Measurements from ENCODE around the gene KAZN.

KAZN gene

DNA sequence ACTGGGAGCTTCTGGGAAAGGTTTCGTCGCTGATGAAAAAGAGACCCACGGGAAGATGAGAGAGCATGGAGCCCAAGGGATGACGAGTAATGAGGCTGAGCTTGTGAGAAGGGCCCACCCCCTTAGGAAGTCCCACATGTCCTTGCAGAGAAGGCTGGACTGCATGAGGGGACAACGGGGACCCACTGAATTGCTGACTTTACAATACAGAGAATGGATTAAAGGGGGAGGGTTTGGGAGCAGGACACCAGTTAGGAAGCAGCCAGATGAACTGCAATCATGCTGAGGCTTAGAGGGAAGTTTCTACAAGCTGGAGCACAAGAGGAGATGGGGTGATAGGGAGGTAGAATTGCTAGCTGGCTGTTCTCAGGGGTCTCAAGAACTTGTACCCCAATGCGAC lies 549.5 kb downstream of the KAZN start:
- Mint-ChIP-seq H3K27me3 (peaks cover 65 to 95% of the 10 kb centered on the region in 2 donors), H3K9me3 (no peaks in the 10 kb centered on the region), H3K36me3 (ENCODE audit: insufficient read depth) (no peaks in the 10 kb centered on the region), H3K27ac (no peak overlapping the region), H3K4me1 (ENCODE audit: low read depth in 2 of 2) (peaks cover 0 to 2% of the 10 kb centered on the region in 2 donors), H3K4me3 (no peak overlapping the region)
- DNase-seq (no peak), ATAC-seq (replicated peaks) (no peak)

DNA sequence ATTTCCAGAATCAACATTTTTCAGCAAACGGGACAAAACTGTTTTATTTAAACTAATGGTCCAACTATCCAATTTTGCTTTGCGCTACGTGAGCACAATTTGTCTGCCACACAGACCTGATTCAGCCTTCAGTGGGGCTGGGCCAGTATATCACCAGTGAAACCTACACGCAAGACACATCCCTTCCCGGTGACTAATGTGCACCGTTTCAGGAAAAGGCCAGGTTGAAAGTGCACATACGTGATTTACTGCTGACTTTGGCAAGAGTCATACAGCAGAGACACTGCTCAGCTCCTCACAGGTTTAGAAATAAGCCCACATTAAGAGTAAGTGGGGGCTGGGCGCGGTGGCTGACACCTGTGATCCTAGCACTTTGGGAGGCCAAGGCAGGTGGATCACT lies 550.0 kb downstream of the KAZN start:
- Mint-ChIP-seq H3K4me1 (ENCODE audit: low read depth in 2 of 2) (peaks cover 0 to 2% of the 10 kb centered on the region in 2 donors), H3K27me3 (peaks cover 65 to 91% of the 10 kb centered on the region in 2 donors), H3K4me3 (no peak overlapping the region), H3K9me3 (no peaks in the 10 kb centered on the region), H3K27ac (no peak overlapping the region), H3K36me3 (ENCODE audit: insufficient read depth) (no peaks in the 10 kb centered on the region)
- ATAC-seq (replicated peaks), result no peak
- no peak for DNase-seq

DNA sequence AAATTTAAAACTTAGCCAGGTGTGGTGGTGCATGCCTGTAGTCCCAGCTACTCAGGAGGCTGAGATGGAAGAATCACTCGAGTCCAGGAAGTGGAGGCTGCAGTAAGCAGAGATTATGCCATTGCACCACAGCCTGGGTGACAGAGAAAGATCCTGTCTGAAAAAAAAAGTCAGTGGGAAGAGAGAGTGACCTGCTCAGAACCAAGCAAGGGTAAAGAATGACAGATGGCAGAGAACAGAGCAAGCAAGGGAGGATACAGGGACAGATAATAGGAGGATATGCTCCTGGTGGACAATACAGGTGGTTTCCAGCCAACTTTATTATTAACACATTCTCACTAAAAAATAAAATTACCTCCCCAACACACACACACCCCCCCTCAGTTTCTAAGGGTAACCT lies 550.5 kb downstream of the KAZN start:
- Mint-ChIP-seq H3K27me3 (peaks cover 65 to 90% of the 10 kb centered on the region in 2 donors), H3K27ac (no peak overlapping the region), H3K9me3 (no peaks in the 10 kb centered on the region), H3K4me3 (no peak overlapping the region), H3K36me3 (ENCODE audit: insufficient read depth) (no peaks in the 10 kb centered on the region), H3K4me1 (ENCODE audit: low read depth in 2 of 2) (peaks cover 0 to 2% of the 10 kb centered on the region in 2 donors)
- ATAC-seq (replicated peaks) (no peak), DNase-seq (no peak)

DNA sequence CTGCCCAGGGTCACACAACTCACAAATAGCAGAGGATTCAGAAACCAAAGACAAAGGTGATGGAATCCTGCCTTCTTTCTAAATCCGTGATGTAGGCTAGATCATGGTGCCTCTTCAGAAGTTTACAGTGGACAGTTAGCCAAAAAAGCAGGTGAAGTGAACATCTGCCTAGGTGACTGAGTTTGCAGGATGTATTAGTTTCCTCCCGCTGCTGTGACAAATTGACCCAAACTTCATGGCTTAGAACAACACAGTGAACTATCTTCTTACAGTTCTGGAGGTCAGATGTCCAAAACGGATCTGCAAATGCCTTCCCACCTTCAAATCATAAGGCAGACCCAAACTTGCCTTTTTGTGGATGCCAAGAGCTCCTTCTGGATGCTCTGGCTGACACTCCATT lies 551.9 kb downstream of the KAZN start:
- H3K36me3 Mint-ChIP-seq (ENCODE audit: insufficient read depth), result no peaks in the 10 kb centered on the region
- peaks cover 64 to 91% of the 10 kb centered on the region in 2 donors for H3K27me3 Mint-ChIP-seq
- DNase-seq (no peak), ATAC-seq (replicated peaks) (no peak)
- H3K27ac Mint-ChIP-seq, result no peak overlapping the region
- H3K4me3 Mint-ChIP-seq, result no peak overlapping the region
- no peaks in the 10 kb centered on the region for H3K9me3 Mint-ChIP-seq
- H3K4me1 Mint-ChIP-seq (ENCODE audit: low read depth in 2 of 2), result peaks cover 1 to 7% of the 10 kb centered on the region in 2 donors

DNA sequence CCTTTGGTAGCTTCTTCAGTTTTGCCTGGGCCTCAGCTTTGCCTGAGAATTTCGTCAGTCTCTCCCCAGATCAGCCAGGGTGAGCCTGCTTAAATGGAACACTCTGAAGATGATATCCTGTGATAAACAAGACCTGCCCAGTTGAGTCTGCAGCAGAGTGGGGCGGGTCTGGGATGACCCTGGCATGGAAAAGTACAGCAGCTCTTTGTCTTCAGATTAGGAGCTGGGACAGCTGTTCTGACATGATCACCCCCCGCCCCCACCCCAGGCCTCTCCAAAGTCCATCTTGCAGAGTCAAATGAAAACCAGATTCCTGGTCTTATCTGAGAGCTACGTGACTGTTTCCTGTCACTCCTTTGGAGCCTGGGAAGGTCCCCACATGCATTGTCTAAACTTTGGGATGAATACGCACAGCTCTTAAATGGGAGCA lies 552.9 kb downstream of the KAZN start:
- Mint-ChIP-seq H3K4me3 (no peak overlapping the region), H3K9me3 (no peaks in the 10 kb centered on the region), H3K27ac (no peak overlapping the region), H3K36me3 (ENCODE audit: insufficient read depth) (no peaks in the 10 kb centered on the region), H3K4me1 (ENCODE audit: low read depth in 2 of 2) (peaks cover 8 to 13% of the 10 kb centered on the region in 2 donors), H3K27me3 (peaks cover 61 to 89% of the 10 kb centered on the region in 2 donors)
- ATAC-seq (replicated peaks) (no peak), DNase-seq (no peak)

DNA sequence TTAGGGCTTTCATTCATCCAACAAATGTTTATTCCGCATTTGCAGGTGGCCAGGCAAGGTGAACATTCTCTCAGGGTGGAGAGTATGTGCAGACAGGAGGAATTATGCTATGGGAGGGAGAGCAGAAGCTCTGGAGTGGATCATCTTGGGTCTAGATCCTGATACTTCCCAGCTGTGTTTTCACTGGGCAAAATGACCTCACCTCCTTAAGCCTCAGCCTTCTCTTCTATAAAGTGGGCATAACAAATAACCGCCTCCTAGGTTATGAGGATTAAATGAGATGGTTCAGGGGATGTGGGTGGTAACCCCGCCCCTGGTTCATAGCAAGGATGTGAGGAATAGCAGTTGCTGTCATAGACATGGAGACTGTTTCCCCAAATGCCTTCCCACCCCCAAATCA lies 553.4 kb downstream of the KAZN start:
- Mint-ChIP-seq H3K9me3 (no peaks in the 10 kb centered on the region), H3K36me3 (ENCODE audit: insufficient read depth) (no peaks in the 10 kb centered on the region), H3K4me1 (ENCODE audit: low read depth in 2 of 2) (peaks cover 10 to 13% of the 10 kb centered on the region in 2 donors), H3K27me3 (peaks cover 60 to 85% of the 10 kb centered on the region in 2 donors), H3K4me3 (peak overlapping the region; percentile 53 to 69), H3K27ac (no peak overlapping the region)
- no peak for DNase-seq
- no peak for ATAC-seq (replicated peaks)

DNA sequence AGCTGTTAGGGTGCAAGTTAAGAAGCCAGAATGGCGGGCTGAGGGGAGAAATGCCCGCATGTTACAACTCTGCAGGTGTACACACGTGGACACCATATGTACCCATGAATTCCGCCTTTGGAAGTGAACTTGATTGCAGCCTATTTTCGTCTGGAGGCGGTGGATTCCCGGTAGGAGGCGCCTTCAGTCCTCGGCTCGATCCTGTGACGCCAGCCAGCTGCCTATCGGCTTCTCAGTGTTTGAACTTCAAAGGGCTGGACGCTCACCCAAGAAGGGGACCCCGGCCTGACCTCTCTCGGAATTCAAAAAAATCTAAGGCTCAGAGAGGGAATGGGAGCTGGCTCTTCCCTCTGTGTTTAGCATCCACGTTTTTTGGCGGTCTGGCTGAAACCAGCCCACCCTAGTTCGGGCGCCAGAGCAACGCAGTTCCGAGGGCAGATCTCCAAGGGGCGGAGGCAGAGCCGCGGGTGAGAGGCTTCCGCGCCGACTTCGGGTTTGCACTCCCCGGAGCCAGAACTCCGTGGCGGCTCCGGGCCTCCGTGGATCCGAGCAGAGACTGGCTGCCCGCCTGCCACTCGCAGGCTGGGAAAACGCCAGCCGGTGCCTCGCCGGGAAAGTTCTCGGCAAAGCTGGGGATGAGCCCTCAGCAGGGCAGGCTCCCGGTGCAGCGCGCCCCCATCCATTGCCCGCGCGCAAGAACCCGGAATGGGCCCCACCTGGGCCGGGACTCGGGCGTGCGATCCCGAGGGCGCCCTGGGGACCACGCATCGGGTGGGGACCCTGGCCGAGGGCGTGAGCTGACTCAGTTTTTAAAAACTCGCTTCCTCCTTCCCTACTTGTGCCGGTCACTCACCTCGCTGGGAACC lies 554.1 kb downstream of the KAZN start:
- Mint-ChIP-seq H3K4me3 (peak overlapping the region; percentile 53 to 69), H3K27ac (no peak overlapping the region), H3K4me1 (ENCODE audit: low read depth in 2 of 2) (peaks cover 10 to 13% of the 10 kb centered on the region in 2 donors), H3K36me3 (ENCODE audit: insufficient read depth) (no peaks in the 10 kb centered on the region), H3K27me3 (peaks cover 55 to 78% of the 10 kb centered on the region in 2 donors), H3K9me3 (no peaks in the 10 kb centered on the region)
- DNase-seq (no peak), ATAC-seq (replicated peaks) (no peak)

DNA sequence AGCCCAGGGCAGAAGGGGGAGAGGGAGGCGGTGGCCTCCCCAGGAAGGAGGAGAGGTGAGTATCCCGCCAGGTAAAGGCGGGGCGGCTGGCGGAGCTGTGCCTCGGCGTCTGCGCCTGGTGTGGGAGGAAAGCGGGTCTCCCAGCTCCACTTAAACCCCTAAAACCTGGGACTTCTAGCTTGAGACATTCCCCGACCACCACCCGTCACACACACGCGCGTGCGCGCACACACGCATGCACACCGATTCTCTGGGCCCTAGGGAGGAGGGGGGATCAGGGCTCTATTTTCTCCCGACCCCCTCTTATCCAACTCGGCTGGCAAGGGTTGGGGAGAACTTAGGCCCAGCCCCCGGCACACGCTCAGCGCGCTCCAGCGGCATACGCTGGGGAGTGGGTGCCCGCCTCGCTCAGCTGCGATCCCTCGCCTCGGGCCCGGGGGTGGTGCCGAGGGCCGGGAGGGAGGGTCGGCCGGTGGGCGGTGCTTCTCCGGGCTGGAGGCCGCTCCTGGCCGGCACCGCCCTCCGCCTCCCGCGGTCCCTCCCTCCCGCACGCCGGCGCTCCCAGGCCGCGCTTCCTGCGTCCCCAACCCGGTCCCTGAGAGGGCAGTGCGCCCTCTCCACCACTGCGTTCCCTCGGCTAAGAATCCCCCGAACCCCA lies 554.8 kb downstream of the KAZN start, which contains the start of gene TMEM51:
Gene TMEM51 (plus strand): TSS at position 564 of the 658 bp plus-strand sequence. CDS start 61,341 bp downstream, outside the sequence.
- peak within 1 kb of the TSS; percentile 53 to 69 for H3K4me3 Mint-ChIP-seq
- ATAC-seq (replicated peaks), result no peak
- no peak within 1 kb of the TSS for H3K27ac Mint-ChIP-seq
- peaks cover 48 to 70% of the 10 kb centered on the region in 2 donors for H3K27me3 Mint-ChIP-seq
- peaks cover 10 to 13% of the 10 kb centered on the region in 2 donors for H3K4me1 Mint-ChIP-seq (ENCODE audit: low read depth in 2 of 2)
- H3K9me3 Mint-ChIP-seq, result no peaks in the 10 kb centered on the region
- no peak for DNase-seq
- no peaks in the 10 kb centered on the region for H3K36me3 Mint-ChIP-seq (ENCODE audit: insufficient read depth)

DNA sequence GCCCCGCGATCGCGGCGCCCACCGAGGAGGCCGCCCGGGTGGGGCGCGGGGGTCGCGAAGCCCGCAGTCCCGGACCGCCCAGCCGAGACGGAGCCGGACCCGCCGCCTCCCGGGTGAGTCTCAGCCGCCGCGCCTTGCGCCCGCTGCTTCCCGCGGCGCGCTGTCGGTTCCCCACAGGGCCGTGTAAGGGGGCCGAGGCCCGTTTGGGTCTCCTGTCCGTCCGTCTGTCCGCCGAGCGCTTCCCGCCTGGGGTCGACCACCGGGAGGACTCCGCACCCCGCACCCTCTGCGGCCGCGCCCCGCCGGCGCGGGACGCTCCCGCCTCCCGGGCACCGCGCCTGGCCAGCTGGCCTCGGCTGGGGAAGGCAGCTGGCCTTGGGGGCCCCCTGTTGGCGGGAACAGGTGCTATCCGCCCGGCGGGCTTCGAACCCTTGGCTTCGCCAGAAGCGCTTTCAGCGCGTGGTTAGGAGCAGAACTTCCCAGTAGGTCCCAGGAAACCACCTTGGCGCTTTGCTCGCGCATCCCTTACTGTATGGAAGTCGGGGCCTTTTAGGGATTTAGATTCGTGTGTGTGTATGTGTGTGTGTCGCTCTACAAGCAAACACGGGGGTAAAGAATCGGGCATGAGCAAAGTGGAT lies 555.5 kb downstream of the KAZN start:
- Mint-ChIP-seq H3K27ac (no peak overlapping the region), H3K27me3 (peaks cover 42 to 64% of the 10 kb centered on the region in 2 donors), H3K4me3 (peak overlapping the region; percentile 38 to 45), H3K4me1 (ENCODE audit: low read depth in 2 of 2) (peaks cover 10 to 13% of the 10 kb centered on the region in 2 donors), H3K9me3 (no peaks in the 10 kb centered on the region), H3K36me3 (ENCODE audit: insufficient read depth) (no peaks in the 10 kb centered on the region)
- ATAC-seq (replicated peaks) (no peak), DNase-seq (no peak)

DNA sequence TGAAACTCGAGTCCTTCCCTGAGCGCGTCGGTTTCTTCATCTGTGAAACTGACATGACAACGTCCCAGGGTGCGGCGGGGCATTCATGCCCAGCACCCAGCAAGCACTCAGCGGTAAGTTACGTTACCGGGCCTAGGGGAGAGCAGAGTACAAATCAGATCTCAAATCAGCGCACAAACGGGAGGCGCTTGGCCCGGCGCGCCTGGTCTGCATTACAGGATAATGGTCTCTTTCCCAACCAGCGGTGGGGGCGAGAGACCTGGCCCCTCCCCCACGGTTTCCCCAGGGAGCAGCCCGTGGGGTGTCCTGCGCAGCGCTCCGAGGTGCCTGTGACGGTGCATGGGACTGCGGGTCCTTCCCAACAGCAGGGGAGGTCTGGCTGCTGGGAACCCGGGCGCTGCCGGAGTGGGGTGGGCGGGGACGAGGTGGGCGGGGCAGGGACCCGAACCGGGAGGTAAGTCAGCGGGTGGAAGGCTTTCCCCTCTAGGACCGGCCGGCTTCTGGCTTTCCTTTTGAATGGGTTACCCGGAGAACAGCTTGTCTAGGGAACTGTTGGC lies 556.1 kb downstream of the KAZN start:
- Mint-ChIP-seq H3K4me1 (ENCODE audit: low read depth in 2 of 2) (peaks cover 10 to 13% of the 10 kb centered on the region in 2 donors), H3K9me3 (no peaks in the 10 kb centered on the region), H3K4me3 (peak overlapping the region; percentile 38 to 45), H3K27me3 (peaks cover 38 to 58% of the 10 kb centered on the region in 2 donors), H3K27ac (no peak overlapping the region), H3K36me3 (ENCODE audit: insufficient read depth) (no peaks in the 10 kb centered on the region)
- DNase-seq, result no peak
- no peak for ATAC-seq (replicated peaks)

DNA sequence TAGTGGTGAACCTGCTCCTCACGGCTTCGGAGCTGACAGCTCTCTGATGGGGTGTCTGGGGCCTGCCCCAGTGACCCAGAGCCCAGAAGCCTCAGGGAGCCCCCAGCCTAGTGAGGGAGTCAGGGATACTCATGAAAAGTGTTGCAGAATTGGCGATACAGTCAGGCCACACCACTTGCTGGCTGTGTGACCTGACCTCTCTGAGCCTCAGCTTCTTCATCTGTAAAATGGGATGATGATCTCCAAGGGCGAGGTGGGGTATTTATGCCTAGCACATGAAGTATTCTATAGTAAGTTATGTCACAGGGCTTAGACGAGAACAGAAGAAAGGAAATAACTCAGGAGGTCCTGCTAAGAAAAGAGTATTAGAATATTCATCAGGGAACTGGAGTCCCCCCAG lies 556.7 kb downstream of the KAZN start:
- peak overlapping the region in 1 of 2 donors; percentile 3 for H3K27ac Mint-ChIP-seq
- H3K9me3 Mint-ChIP-seq, result no peaks in the 10 kb centered on the region
- ATAC-seq (replicated peaks), result no peak
- no peaks in the 10 kb centered on the region for H3K36me3 Mint-ChIP-seq (ENCODE audit: insufficient read depth)
- DNase-seq, result no peak
- H3K27me3 Mint-ChIP-seq, result peaks cover 34 to 51% of the 10 kb centered on the region in 2 donors
- H3K4me1 Mint-ChIP-seq (ENCODE audit: low read depth in 2 of 2), result peaks cover 10 to 13% of the 10 kb centered on the region in 2 donors
- peak overlapping the region; percentile 9 to 29 for H3K4me3 Mint-ChIP-seq

DNA sequence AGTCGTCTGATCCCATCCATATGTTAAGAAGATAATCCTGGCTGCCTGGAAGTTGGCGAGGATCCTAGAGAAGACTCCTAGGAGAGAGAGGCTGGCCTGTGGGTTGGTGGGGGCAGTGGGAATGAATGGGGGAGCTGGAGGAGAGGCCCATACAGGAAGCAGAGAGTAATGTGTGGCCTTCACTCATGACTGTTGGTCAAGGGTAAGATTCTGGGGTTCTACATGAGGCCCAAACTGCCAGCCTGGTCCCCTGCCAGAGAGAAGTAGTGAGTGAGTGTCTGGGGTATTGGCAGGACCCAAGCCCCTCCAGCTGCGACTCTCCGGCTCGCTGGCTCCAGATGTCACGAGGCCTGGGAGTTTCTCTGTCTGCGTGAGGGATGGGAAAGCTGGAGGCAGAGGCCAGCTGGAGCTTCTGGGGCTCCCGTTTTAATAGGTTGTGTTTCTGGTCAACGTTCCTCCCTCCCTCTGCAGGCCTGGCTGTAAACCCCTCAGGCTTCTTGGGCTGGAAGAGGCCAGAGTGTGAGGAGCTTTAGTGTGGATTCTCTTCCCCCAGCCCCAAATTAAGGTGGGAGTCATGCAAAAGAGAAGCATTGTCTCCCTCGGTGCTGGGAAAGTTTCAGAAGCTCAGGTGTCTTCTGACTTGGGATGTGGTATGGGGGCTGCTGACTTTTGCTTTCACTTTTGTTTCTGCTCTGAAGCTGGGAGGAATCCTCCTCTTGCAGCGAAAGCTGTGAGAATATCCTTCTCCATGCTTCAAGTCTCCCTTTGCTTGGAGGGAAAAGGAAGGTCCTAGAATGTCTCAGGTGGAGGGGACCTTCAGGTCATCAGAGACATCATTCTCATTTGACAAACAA lies 557.6 kb downstream of the KAZN start:
- no peaks in the 10 kb centered on the region for H3K36me3 Mint-ChIP-seq (ENCODE audit: insufficient read depth)
- H3K27ac Mint-ChIP-seq, result peak overlapping the region; percentile 3 to 54
- H3K9me3 Mint-ChIP-seq, result no peaks in the 10 kb centered on the region
- ATAC-seq (replicated peaks) (no peak), DNase-seq (no peak)
- peak overlapping the region; percentile 9 to 29 for H3K4me3 Mint-ChIP-seq
- peaks cover 10 to 13% of the 10 kb centered on the region in 2 donors for H3K4me1 Mint-ChIP-seq (ENCODE audit: low read depth in 2 of 2)
- H3K27me3 Mint-ChIP-seq, result peaks cover 33 to 51% of the 10 kb centered on the region in 2 donors

Measured in effector memory CD8-positive, alpha-beta T cell (primary cell).